CD4-positive, alpha-beta T cell treated with Interleukin-17A for 1 hour (primary cell): ENCODE data around the gene EPS8L1.

ENCODE experiments used
- DNase-seq: peaks from one replicate; pipeline ENCODE4 v3.0.0-alpha.2; 2020

The EPS8L1 gene

DNA sequence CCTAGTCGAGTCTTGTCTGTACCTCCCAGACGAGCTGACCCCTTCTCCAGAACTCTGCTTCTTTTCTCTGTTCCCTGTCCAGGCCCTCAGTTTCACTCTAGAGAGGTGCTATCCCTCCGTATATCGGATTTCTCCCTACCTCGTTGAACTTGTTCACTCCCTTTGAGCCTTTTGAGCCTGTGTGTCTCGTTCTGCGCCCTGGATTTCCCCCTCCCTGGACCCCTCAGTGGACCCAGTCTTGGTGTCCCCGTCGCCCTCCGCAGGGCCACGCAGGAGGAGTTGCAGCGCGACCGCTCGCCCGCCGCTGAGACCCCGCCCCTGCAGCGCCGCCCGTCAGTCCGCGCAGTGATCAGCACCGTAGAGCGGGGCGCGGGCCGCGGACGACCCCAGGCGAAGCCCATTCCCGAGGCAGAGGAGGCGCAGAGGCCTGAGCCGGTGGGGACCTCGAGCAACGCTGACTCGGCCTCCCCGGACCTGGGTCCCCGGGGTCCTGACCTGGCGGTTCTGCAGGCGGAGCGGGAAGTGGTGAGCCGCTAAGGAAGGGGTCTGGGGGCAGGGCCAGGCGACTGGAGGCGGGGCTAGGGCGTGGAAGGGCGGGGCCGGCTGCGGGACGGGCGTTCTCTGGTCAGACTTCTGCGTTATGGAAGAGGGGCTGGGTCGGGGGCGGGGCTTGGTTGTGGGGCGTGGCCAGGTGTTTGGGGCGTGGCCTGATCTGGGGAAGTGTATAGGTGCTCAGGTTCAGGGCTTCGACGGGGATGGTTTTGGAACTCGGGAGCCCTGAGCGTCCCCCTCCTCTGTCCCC lies 5.5 kb downstream of the EPS8L1 start:
- peak; percentile 96 for DNase-seq

GRCh38 chr19:55081770-55082019 lies 6.0 kb downstream of the EPS8L1 start:
- no peak for DNase-seq

GRCh38 chr19:55082020-55082851 lies 6.6 kb downstream of the EPS8L1 start:
- peak; percentile 68 for DNase-seq

DNA sequence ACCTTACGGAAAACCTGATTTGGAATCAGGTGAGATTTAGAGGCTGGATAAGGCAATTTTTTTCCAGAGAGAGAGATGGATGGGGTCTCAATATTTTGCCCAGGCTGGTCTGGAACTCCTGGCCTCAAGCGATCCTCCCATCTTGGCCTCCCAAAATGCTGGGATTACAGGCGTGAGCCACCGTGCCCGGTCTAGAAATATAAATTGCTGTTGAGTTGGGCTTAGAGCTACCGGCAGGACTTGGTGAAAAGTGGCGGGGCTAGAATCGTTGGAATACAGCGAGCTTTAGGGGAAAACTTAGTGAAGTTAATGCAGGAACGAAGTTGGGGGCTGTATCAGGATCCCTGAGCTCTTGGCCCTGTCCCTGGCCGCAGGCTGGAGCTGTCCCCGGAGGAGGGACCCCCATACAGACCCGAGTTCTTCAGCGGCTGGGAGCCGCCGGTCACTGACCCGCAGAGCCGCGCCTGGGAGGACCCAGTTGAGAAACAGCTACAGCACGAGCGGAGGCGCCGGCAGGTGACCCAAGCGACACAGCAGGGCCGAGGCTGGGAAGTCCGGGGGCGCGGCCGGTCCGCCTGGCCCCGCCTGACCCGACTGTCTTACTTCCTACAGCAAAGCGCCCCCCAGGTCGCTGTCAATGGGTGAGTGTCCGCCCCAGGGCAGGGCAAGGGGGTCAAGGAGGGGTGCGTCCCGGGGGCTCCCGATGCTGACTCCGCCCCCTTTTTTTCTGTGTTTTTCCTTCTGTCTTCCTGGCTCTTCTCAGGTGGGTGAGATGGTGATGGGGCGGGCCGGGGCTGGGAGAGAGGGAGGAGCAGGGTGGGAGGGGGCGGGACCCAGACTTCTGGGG lies 7.6 kb downstream of the EPS8L1 start:
- DNase-seq, result no peak

DNA sequence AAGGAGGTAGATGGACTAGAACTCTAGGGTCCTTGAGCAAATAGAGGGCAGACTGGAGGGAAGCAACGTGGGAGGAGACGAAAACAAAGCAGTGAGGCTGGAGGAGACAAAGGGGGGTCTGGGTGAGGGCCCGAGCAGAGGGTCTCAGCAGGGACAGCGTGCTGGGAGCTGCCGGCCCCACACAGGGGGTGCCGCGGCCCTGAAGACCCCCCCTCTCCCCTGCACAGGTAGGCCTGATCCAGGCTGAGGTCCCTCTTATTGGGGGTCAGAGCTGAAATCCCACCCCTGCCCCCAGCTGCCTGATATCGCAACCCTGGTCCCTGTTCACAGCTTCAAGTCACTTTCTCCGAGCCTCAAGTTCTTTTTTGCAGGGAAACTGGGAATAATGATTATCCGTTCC lies 8.7 kb downstream of the EPS8L1 start:
- no peak for DNase-seq

- no peak for DNase-seq
These were observed 10.4 kb downstream of the EPS8L1 start for GRCh38 chr19:55085923-55086715.

DNA sequence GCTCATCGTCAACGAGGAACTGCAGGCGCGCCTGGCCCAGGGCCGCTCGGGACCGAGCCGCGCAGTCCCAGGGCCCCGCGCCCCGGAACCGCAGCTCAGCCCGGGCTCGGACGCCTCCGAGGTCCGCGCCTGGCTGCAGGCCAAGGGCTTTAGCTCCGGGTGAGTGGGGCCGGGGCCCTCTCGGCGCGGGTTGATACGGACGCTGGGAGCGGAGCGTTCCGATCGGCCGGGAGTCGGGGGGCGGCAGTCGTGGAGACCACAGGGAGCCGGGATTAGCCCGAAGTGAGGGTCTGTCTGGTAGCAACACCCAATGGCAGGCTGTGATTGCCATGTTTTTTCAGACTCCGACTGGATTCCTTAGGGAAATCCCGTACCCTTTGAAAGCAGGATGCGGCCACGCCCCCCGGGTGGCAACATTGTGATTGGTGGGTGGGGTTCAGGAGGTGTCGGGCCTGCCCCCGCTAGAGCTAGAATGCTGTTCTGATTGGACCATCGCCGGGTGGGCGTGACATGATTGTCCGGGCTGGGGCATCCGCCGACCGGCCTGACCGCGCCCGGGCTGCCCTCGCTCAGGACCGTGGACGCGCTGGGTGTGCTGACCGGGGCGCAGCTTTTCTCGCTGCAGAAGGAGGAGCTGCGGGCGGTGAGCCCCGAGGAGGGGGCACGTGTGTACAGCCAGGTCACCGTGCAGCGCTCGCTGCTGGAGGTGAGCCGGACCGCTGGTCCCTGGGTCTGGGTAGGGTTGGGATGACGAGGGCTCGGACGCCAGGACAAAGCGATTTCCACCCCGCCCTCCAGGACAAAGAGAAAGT lies 11.3 kb downstream of the EPS8L1 start:
- DNase-seq, result peak; percentile 64

GRCh38 chr19:55087542-55087901 lies 11.9 kb downstream of the EPS8L1 start:
- DNase-seq, result no peak

DNA sequence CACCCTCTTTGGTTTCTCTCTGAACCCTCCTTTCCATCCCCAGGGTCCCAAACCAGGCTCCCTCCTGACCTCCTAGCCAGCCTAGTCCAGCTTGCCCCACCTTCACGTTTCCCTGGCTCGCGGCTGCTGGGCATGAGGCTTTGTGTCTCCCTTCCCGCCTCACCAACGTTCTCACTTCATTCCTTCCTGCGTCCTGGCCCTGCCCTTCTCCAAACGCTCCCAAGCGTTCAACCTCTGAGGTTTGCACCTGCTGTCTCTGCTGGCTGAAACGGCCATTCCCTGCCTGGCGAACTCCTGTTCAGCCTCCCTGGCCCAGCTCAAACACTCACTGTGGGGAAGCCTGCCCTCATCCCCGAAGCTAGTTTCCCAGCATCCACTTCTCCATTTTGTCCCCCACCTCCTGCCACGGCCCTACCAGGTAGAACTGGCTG lies 12.4 kb downstream of the EPS8L1 start:
- no peak for DNase-seq

DNA sequence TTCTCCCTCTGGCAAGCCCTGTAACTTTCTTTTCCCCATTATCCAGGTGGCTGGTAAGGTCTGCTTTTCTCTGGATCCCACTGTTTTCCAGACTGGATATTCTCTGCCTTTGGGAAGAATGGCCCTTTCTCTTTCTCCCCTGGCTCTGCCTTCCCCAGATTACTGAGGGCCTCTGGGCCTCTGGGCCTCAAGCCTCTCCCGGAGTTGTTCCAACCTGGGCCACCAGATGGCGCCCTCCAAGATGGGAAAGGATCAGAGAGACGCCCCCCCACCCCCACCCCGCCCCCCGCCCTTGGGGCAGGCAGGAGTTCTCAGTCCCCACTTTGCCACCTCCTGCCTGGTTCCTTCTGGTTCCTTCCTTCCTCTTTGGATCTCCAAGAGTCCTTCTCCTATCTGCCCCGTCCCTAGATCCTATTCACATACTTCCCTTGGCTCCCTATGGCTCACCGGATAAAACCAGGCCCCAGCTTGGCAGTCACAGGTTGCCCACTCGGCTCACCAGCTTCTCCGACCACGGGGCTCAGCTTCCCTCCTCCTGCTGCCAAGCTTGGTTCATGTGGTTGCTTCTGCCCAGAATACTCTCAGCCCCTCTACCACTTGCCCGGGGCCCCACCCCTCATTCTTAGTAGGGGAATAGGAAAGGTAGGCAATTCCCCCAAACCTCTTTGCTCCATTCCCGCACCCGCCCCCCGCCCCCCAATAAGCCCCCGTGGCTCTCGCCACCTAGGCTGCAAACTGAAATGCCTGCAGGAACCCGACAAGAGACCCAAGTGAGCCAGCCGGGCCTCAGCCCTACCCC lies 13.1 kb downstream of the EPS8L1 start:
- DNase-seq, result peak; percentile 78

DNA sequence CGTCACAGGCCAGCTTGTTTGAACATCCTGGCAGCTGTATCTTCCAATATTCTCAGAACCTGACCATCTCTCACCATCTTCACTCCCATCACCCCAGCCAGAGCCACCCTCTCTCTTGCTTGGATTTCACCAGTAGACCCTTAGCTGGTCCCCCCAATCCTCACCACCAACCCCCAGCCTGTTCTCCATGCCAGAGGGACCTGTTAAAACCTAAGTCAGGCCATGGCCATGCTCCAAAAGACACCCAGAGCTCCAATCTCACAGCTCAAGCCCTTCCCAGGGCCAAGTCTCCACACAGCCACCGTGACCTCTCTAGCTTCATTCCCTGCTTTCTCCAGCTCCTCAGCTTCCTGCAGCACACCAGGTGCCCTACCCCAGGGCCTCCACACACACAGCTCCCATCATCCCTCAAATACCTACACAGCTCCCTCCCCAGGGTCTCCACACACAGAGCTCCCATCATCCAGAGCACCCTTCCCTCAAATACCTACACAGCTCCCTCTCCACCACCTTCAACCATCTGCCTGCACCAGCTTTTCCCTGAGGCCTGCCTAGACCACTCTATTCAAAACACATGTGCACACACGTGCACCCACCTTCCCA lies 13.8 kb downstream of the EPS8L1 start:
- DNase-seq, result no peak

DNA sequence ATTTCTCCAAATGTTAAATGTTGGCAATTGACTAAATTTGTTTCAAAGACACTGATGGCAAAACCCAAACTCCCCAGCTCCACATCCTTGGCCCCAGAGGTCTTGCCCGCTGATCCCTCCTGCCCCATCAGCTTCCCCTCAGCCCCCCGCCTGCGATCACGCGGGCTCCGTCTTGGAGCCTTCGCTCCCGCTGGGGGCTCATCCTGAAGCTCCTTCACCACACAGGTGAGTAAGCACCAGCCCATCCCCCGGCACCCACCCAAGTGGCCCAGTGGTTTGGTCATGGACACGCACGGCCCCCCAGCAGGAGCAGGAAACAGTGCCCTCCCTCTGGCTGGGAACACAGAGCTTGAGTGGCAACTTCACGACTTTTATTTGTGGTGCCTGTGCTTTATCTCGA lies 14.9 kb downstream of the EPS8L1 start:
- no peak for DNase-seq

- no peak for DNase-seq
These were observed 15.6 kb downstream of the EPS8L1 start for GRCh38 chr19:55091126-55091910.

GRCh38 chr19:55091955-55092354 lies 16.3 kb downstream of the EPS8L1 start:
- no peak for DNase-seq

DNA sequence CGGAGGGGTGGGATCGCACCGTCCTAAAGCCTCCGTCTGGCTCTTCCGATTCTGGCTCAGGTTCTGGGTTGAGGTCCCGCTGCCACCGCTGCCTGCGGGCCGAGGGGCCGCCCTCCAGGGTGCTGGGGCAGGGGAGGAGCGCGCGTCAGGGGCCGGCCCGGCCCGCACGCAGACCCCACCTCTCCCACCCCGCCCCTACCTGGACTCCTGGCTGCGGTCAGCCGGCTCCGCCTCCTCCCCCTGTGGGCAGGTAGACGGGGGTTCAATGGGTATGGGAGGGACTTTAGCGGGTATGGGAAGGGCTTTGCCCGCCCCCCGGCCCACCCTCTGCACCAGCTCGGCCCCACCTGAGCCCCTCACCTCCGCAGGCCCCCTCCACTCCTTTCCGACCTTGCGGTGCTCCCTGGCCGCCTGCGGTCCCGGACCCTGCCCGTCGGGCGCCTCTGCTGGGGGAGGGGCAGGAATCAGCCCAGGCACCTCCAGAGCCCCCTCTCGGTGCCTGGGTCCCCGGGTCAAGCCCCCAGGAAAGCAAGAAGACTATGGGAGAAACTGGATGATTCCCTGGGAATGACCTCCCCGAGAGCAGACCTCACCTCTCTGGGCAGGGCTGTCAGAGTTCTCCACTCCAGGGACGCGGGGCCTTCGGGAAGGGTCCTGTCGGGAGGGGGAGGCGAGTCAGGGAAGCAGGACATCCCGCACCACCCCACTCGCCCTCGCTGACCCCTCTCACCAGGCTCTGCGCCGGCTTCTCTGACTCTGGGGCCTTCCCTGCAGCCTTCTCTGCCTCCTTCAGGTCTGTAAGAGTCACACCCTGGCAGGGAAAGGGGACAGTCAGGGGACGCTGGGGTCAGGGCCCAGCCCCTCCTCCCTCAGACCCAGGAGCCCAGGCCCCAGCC lies 17.0 kb downstream of the EPS8L1 start:
- no peak for DNase-seq

GRCh38 chr19:55094456-55095259 lies 19.0 kb downstream of the EPS8L1 start:
- no peak for DNase-seq

DNA sequence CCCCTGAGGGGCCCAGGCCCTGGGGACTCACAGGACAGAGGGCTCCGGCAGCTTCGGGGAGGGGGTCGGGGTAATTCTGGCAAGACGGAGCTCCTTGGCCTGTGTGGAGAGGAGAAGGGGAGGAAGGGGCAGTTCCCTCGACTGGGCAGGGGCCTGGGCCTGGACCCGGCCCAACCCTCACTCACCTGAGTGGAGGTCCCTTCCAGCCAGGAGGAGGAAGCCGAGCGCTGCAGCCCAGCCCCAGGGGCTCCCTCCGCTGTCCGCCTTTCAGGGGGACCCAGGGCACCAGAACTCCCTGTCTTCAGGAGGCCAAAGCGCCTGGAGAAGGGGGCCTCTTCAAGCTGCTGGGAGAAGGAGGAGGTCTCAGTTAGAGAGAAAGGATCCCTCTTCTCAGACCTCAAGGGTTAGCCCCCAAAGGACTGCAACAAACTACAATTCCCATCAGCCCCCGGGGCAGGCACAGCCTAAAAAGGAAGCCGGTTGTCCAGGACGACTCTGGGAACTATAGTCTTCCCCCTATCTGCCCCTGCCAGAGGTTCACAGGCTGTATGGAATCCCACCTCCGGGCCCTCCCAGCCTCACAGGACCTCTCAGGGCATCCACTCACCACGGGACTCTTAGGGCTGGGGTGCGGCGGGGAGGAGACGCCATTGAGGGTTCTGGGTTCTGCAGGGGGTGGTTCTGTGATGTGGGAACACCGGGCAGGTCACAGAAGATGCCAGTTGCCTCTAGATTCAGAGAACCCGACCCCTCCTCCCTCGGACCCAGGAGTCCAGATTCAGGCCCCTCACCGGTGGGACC lies 19.8 kb downstream of the EPS8L1 start:
- DNase-seq, result no peak
